HepG2 (cell line): Measurements from ENCODE around the gene RSAD2. TPM values are rescaled to one million over a fixed set of nuclear protein-coding genes. Genes with fewer than 3 reads are reported as not detected.
A peak's percentile ranks its signal among the peaks of the same experiment; 100 is the strongest.

Source experiments
- AFF4 ChIP-seq: sonication (generic); formaldehyde crosslinking; IDR thresholded peaks from 2 replicates; pipeline ENCODE4 v1.4.0; 2020; ENCODE audit warnings: missing genetic modification reagents
- FIP1L1 ChIP-seq: fragments of 200-400 bp; formaldehyde crosslinking; IDR thresholded peaks from 2 replicates; pipeline ENCODE4 v1.6.1; 2018; ENCODE audit warnings: low read depth, mild to moderate bottlenecking, low read length, moderate library complexity, borderline replicate concordance; ENCODE audit not compliant: insufficient read depth
- HES4 ChIP-seq: sonication (generic); formaldehyde crosslinking; IDR thresholded peaks from 2 replicates; pipeline ENCODE4 v1.9.0; 2021; ENCODE audit warnings: mild to moderate bottlenecking, missing genetic modification reagents, borderline replicate concordance
- HMGXB3 ChIP-seq: sonication (generic); formaldehyde crosslinking; IDR thresholded peaks from 2 replicates; pipeline ENCODE4 v1.4.0; 2020; ENCODE audit warnings: missing genetic modification reagents, borderline replicate concordance
- JARID2 ChIP-seq: sonication (generic); formaldehyde crosslinking; IDR thresholded peaks from 2 replicates; pipeline ENCODE4 v1.8.1; 2023; ENCODE audit warnings: missing genetic modification reagents, inconsistent platforms; ENCODE audit not compliant: insufficient replicate concordance
- KLF12 ChIP-seq: sonication (generic); formaldehyde crosslinking; IDR thresholded peaks from 2 replicates; pipeline ENCODE4 v1.4.0; 2020; ENCODE audit warnings: missing genetic modification reagents, borderline replicate concordance
- NONO ChIP-seq, 2 experiments: fragments of 450-650 bp in 1 of 2; sonication (generic) in 1 of 2; formaldehyde crosslinking in 1 of 2; IDR thresholded peaks in 1 of 2; conservative IDR thresholded peaks in 1 of 2; 2 replicates each; pipeline versions ENCODE4 v1.6.1 to v1.8.0; 2017 to 2022; ENCODE audit warnings: mild to moderate bottlenecking in 1 of 2, missing genetic modification reagents in 1 of 2, moderate library complexity in 1 of 2
- NR3C1 ChIP-seq: sonication (generic); formaldehyde crosslinking; IDR thresholded peaks from 2 replicates; pipeline ENCODE4 v1.4.0; 2020; ENCODE audit warnings: missing genetic modification reagents
- PHF8 ChIP-seq: sonication (generic); formaldehyde crosslinking; IDR thresholded peaks from 2 replicates; pipeline ENCODE4 v1.5.0; 2020; ENCODE audit warnings: missing genetic modification reagents
- RARG ChIP-seq: sonication (generic); formaldehyde crosslinking; IDR thresholded peaks from 2 replicates; pipeline ENCODE4 v1.4.0; 2020; ENCODE audit warnings: low read depth, mild to moderate bottlenecking, missing genetic modification reagents
- RBM22 ChIP-seq: fragments of 200-400 bp; formaldehyde crosslinking; optimal IDR thresholded peaks from 2 replicates; pipeline ENCODE3; 2017; ENCODE audit warnings: mild to moderate bottlenecking, low read length, moderate library complexity
- ZBTB1 ChIP-seq: sonication (generic); formaldehyde crosslinking; IDR thresholded peaks from 2 replicates; pipeline ENCODE4 v1.4.0; 2020; ENCODE audit warnings: missing genetic modification reagents, borderline replicate concordance
- ZNF232 ChIP-seq: sonication (generic); formaldehyde crosslinking; IDR thresholded peaks from 2 replicates; pipeline ENCODE4 v1.4.0; 2020; ENCODE audit warnings: missing genetic modification reagents, borderline replicate concordance
- ZNF431 ChIP-seq: sonication (generic); formaldehyde crosslinking; IDR thresholded peaks from 2 replicates; pipeline ENCODE4 v1.9.0; 2022; ENCODE audit warnings: missing genetic modification reagents, low read depth, mild to moderate bottlenecking, borderline replicate concordance
- ZNF564 ChIP-seq: sonication (generic); formaldehyde crosslinking; IDR thresholded peaks from 2 replicates; pipeline ENCODE4 v1.8.1; 2023; ENCODE audit warnings: mild to moderate bottlenecking, missing genetic modification reagents
- ZNF589 ChIP-seq: sonication (generic); formaldehyde crosslinking; conservative IDR thresholded peaks from 2 replicates; pipeline ENCODE4 v1.8.0; 2022; ENCODE audit warnings: mild to moderate bottlenecking, moderate library complexity, missing genetic modification reagents
- ZNF710 ChIP-seq: sonication (generic); formaldehyde crosslinking; IDR thresholded peaks from 2 replicates; pipeline ENCODE4 v1.5.0; 2020; ENCODE audit warnings: mild to moderate bottlenecking, missing genetic modification reagents, borderline replicate concordance
- ZNF891 ChIP-seq: sonication (generic); formaldehyde crosslinking; IDR thresholded peaks from 2 replicates; pipeline ENCODE4 v1.5.0; 2020; ENCODE audit warnings: mild to moderate bottlenecking, missing genetic modification reagents
- polyA plus RNA-seq, 8 experiments: library from polyadenylated mRNA; depleted of rRNA in 3 of 8; stranded (reverse) in 7 of 8; unstranded in 1 of 8; fragments of >200 nt; fragmentation: Illumina TruSeq in 4 of 8; extraction: Trizol in 4 of 8; gene quantifications; 2 replicates each; pipeline versions ENCODE4 v1.2.1 to v1.2.3, GENCODE V29; 2011 to 2016; ENCODE audit warnings: low read depth in 4 of 8, missing spikeins in 1 of 8, mixed read lengths in 1 of 8; ENCODE audit not compliant: insufficient read depth in 1 of 8
- total RNA-seq, 5 experiments: library from RNA; depleted of rRNA; stranded (reverse); fragments of >200 nt; fragmentation: Illumina TruSeq; extraction: Trizol; gene quantifications; 2 replicates each; pipeline ENCODE4 v1.2.3, GENCODE V29; 2016; ENCODE audit warnings: low read depth in 1 of 5

RSAD2 gene
- total and polyA plus RNA-seq, 2 of the 13 experiments (the other 11 are each of a cell fraction or from before 2014, with no cell fraction given): 0.11 TPM; not detected in 1

GRCh38 chr2:6917071-6917760, 39.6 kb downstream of the RSAD2 start, which contains the start of gene RNF144A (continued):
- TF ChIP-seq JARID2 (CRISPR knock-in tag) (no peak), HMGXB3 (CRISPR knock-in tag) (no peak), NONO (IDR thresholded peaks at IDR 0.05) (no peak), NONO (CRISPR knock-in tag; conservative IDR thresholded peaks at IDR 0.05) (0 out of 2 replicates have a peak, but pooled peaks have one; percentile 38), ZNF232 (CRISPR knock-in tag) (0 out of 2 replicates have a peak, but pooled peaks have one; percentile 44), NR3C1 (no peak), FIP1L1 (no peak), ZNF710 (CRISPR knock-in tag) (no peak), KLF12 (CRISPR knock-in tag) (no peak), RARG (CRISPR knock-in tag) (no peak), AFF4 (no peak), PHF8 (CRISPR knock-in tag) (peak; percentile 45; the same call in 1 of the 2 replicates), HES4 (peak; percentile 42; the same call in 1 of the 2 replicates), ZNF431 (CRISPR knock-in tag) (no peak), ZBTB1 (CRISPR knock-in tag) (no peak), ZNF589 (no peak), RBM22 (no peak), ZNF891 (0 out of 2 replicates have a peak, but pooled peaks have one; percentile 62), ZNF564 (no peak)
